Ectodermal cell (in vitro differentiated cells): ENCODE data around the gene DHRSX.

Experiments
- H3K27ac ChIP-seq: 2 replicates; pipeline ENCODE4 v1.7.0; 2013; ENCODE audit warnings: mild to moderate bottlenecking, low read depth, low read length; ENCODE audit not compliant: insufficient read depth, poor library complexity, severe bottlenecking
- H3K27me3 ChIP-seq: 2 replicates; pipeline ENCODE4 v1.7.0; 2013; ENCODE audit warnings: mild to moderate bottlenecking, low read length; ENCODE audit not compliant: insufficient read depth, control insufficient read depth, poor library complexity, severe bottlenecking
- H3K36me3 ChIP-seq: one replicate; pipeline ENCODE4 v1.7.0; 2013; ENCODE audit warnings: low read length; ENCODE audit not compliant: control insufficient read depth, insufficient read depth
- H3K4me1 ChIP-seq: one replicate; pipeline ENCODE4 v1.7.0; 2013; ENCODE audit warnings: low read length; ENCODE audit not compliant: control insufficient read depth, insufficient read depth
- H3K4me3 ChIP-seq: 2 replicates; pipeline ENCODE4 v1.7.0; 2013; ENCODE audit warnings: low read depth, low read length, control low read depth; ENCODE audit not compliant: insufficient read depth
- H3K9me3 ChIP-seq: 2 replicates; pipeline ENCODE4 v1.7.0; 2013; ENCODE audit warnings: mild to moderate bottlenecking, low read length, moderate library complexity; ENCODE audit not compliant: control insufficient read depth
- WGBS, 2 experiments: methylation state at CpG; one replicate each; pipeline ENCODE4 v1.1.7; 2013; ENCODE audit warnings: missing lambda C conversion rate in 2 of 2; 5-methylcytosine and 5-hydroxymethylcytosine counted together

The DHRSX gene

DNA sequence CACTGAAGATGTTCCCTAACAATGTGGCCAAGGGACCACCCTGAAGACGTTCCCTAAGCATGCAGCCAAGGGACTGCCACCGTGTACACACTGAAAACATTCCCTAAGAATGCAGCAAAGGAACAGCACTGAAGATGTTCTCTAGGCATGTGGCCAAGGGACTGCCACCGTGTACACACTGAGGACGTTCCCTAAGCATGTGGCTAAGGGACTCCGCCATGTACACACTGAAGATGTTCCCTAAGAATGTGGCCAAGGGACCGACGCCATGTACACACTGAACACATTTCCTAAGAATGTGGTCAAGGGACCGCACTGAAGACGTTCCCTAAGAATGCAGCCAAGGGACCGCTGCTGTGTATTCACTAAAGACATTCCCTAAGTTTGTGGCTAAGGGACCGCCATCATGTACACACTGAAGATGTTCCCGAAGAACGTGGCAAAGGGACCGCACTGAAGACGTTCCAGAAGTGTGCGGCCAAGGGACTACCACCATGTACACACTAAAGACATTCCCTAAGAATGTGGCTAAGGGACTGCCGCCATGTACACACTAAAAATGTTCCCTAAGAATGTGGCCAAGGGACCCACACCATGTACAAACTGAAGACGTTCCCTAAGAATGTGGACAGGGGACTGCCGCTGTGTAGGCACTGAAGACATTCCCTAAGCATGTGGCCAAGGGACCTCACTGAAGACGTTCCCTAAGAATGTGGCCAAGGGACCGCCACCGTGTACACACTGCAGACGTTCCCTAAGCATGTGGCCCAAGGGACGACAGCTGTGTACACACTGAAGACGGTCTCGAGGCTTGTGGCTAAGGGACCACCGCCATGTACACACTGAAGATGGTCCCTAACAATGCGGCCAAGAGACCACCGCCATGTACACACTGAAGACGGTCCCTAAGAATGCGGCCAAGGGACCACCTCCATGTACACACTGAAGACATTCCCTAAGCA, 54.8 kb downstream of the DHRSX start:
- peaks cover 11% of the 10 kb centered on the region for H3K4me1 ChIP-seq
- H3K9me3 ChIP-seq = no peaks in the 10 kb centered on the region
- no peak overlapping the region for H3K4me3 ChIP-seq
- H3K27me3 ChIP-seq = no peaks in the 10 kb centered on the region
- peaks cover under 1% of the 10 kb centered on the region for H3K36me3 ChIP-seq
- no peak overlapping the region for H3K27ac ChIP-seq
- WGBS, 2 experiments = 94% methylated on average over 31 of the region's 31 CpGs

- Histone ChIP-seq H3K4me1 (no peaks in the 10 kb centered on the region), H3K4me3 (no peak overlapping the region), H3K27me3 (no peaks in the 10 kb centered on the region), H3K9me3 (no peaks in the 10 kb centered on the region), H3K36me3 (peaks cover 9% of the 10 kb centered on the region), H3K27ac (no peak overlapping the region)
- 94 to 95% methylated on average over 7 of the region's 7 CpGs for WGBS, 2 experiments
Measured at GRCh38 chrX:2442694-2443093, 58.1 kb downstream of the DHRSX start.

DNA sequence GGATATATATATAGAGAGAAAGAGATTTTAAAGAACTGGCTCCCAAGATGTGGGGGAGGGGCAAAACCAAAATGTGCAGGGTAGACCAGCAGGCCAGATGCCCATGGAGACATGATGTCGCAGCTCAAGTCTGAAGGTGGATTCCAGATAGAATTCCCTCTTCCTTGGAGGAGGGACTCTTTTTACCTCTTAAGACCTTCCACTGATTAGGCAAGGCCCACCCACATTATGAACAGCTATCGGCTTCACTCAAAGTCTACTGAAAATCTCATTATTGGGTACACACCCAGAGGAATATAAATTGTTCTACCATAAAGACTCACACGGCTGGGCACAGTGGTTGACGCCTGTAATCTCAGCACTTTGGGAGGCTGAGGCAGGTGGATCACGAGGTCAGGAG, 59.3 kb downstream of the DHRSX start:
- WGBS, 2 experiments = 90 to 94% methylated on average over 5 of the region's 5 CpGs
- Histone ChIP-seq H3K9me3 (no peaks in the 10 kb centered on the region), H3K4me3 (no peak overlapping the region), H3K36me3 (peaks cover 9% of the 10 kb centered on the region), H3K27me3 (no peaks in the 10 kb centered on the region), H3K27ac (no peak overlapping the region), H3K4me1 (no peaks in the 10 kb centered on the region)

GRCh38 chrX:2439613-2440012, 61.2 kb downstream of the DHRSX start:
- Histone ChIP-seq H3K4me3 (no peak overlapping the region), H3K27ac (no peak overlapping the region), H3K4me1 (no peaks in the 10 kb centered on the region), H3K9me3 (no peaks in the 10 kb centered on the region), H3K36me3 (peaks cover 9% of the 10 kb centered on the region), H3K27me3 (no peaks in the 10 kb centered on the region)
- WGBS, 2 experiments = 96 to 97% methylated on average over 8 of the region's 8 CpGs

GRCh38 chrX:2435465-2435864, 65.3 kb downstream of the DHRSX start:
- 91 to 95% methylated on average over 1 to 2 of the region's 2 CpGs for WGBS, 2 experiments
- Histone ChIP-seq H3K27ac (no peak overlapping the region), H3K27me3 (no peaks in the 10 kb centered on the region), H3K36me3 (peaks cover 4% of the 10 kb centered on the region), H3K4me3 (no peak overlapping the region), H3K9me3 (no peaks in the 10 kb centered on the region), H3K4me1 (no peaks in the 10 kb centered on the region)

- Histone ChIP-seq H3K27me3 (no peaks in the 10 kb centered on the region), H3K27ac (no peak overlapping the region), H3K9me3 (no peaks in the 10 kb centered on the region), H3K36me3 (no peaks in the 10 kb centered on the region), H3K4me1 (no peaks in the 10 kb centered on the region), H3K4me3 (no peak overlapping the region)
- 89 to 90% methylated on average over 11 to 12 of the region's 12 CpGs for WGBS, 2 experiments
Measured at GRCh38 chrX:2434270-2435163, 66.3 kb downstream of the DHRSX start.

DNA sequence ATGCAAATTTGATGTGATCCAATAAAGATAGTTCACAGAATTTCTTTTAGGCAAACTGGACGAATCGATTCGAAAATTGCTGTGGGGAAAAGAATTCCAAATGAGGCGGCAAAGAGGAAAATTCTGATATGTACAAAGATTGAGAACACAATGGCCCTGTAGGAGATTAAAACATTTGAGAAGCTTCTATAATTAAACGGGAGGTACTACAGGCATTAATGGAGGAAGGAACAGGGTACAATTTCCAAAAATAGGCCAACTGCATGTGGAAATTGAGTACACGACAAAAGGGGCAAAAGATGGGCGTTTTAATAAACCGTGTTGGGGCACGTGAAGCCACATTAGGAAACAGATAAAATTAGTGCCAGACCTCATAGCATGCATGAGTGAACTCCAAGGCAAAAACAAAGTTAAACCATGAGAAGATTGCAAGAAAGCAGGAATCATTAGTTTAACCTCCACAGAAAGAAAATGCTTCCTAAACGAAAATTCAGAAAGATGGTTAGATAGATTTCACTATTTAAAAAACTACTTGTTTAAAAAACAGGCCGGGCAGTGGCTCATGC, 68.4 kb downstream of the DHRSX start:
- Histone ChIP-seq H3K4me1 (no peaks in the 10 kb centered on the region), H3K27ac (no peak overlapping the region), H3K4me3 (no peak overlapping the region), H3K36me3 (no peaks in the 10 kb centered on the region), H3K9me3 (no peaks in the 10 kb centered on the region), H3K27me3 (no peaks in the 10 kb centered on the region)
- WGBS, 2 experiments = 90 to 93% methylated on average over 11 of the region's 11 CpGs

DNA sequence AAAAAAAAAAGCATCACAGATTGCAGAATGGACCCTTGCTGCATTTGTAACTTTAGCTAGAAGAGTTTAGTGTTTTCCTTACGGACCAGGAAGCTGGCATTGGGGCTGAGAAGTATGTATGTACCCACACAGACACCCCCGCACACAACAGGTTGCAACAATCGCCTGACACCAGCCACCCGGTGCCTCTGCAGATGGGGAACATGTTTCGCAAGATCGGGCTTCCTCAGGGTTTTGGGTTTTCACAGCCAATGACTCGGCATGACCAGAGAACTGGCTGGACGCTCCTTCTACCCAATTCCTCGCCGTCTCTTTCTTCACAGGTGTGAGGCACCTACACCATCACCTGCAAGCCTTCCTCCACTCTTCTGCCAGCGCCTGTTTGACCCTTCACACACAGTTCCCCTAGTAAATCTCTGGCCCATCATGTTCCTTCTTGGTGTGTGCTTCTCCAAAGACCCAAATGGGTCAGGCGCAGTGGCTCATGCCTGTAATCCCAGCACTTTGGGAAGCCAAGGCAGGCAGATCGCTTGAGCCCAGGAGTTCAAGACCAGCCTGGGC, 70.4 kb downstream of the DHRSX start:
- Histone ChIP-seq H3K27ac (no peak overlapping the region), H3K4me3 (no peak overlapping the region), H3K9me3 (no peaks in the 10 kb centered on the region), H3K4me1 (no peaks in the 10 kb centered on the region), H3K27me3 (no peaks in the 10 kb centered on the region), H3K36me3 (no peaks in the 10 kb centered on the region)
- WGBS, 2 experiments = 90 to 92% methylated on average over 13 of the region's 13 CpGs

DNA sequence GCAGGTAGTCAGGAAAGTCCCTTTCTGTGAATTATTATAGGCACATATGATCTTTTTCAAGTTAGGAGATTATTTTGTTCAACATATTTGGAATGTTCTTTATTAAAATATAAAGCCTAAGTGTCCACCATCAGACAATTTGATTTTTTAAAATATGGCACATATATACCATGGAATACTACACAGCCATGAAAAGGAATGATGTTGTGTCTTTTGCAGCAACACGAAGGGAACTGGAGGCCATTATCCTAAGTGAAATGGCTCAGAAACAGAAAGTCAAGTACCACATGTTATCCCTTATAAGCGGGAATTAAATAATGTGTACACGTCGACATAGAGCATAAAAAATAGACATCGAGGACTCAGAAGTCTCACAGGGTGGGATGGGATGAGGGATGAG, 73.0 kb downstream of the DHRSX start:
- H3K4me1 ChIP-seq = no peaks in the 10 kb centered on the region
- H3K27ac ChIP-seq = no peak overlapping the region
- H3K27me3 ChIP-seq = no peaks in the 10 kb centered on the region
- H3K4me3 ChIP-seq = no peak overlapping the region
- no peaks in the 10 kb centered on the region for H3K36me3 ChIP-seq
- H3K9me3 ChIP-seq = no peaks in the 10 kb centered on the region
- WGBS, 2 experiments = 97 to 98% methylated on average over 5 of the region's 5 CpGs
